HG03139 (cell line): Measurements from ENCODE around the gene LPAR3.

Experiments
- ATAC-seq: cut with Tn5 transposase; IDR thresholded peaks from one replicate; pipeline ENCODE4 v1.9.1; 2021; ENCODE audit not compliant: unreplicated experiment

The LPAR3 gene

GRCh38 chr1:84833194-84833593 is 59.8 kb downstream of the LPAR3 start:
- ATAC-seq: no peak

- ATAC-seq: no peak
Observed at GRCh38 chr1:84830136-84830535, 62.9 kb downstream of the LPAR3 start.

GRCh38 chr1:84827976-84828375 is 65.0 kb downstream of the LPAR3 start:
- ATAC-seq: no peak

DNA sequence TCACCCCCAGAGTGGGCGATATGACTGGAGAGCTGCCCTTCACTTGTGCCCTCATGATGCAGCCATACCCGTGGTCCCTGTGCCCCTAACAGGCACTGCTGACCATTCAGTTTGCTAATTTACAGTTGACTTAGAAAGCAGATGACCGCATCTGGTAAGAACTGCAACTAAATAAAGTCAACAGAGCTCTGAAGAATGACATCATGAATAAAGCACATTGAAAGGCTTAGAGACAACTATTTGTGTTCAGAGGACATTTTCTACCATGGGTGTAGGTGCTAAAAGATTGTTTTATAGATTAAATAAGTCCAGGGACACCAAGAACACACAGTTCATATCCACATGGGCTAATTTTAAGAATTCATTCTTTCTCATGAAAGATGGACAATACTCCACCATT is 65.5 kb downstream of the LPAR3 start:
- no peak for ATAC-seq

DNA sequence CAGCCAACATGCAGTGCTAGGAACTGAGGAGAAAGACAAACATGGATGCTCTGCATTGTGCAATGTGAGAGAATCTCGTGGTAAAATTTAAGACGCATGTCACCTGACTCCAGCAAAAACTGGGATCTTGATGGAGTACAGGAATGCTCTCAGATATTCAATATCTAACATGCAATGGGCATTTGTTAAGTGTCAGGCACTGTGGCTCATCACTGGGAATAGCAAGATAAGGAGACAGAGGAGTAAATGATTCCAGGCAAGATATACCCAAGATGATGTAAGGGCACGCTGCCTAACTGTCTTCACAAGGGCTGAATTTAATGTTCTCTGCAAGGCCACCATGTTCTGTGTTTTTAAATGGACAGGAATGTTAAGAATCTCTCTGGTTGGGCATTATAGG is 67.8 kb downstream of the LPAR3 start:
- ATAC-seq: no peak

DNA sequence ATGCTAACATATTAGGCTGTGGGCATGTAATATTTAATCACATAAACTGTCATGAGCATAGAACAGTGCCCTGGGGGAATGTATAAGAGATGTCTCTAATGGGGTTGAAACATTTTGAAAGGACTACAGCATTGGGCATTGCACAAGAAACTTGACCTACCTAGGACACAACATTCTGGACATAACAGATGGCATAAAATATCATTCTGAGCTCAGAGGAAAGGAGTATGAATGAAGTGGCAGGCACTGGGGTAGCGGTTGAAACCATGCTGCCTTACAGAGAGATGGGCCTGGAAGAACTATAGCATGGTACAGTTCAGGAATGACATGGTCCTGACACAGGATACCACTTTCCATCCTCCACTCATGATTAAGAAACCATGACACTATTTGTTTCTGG is 69.0 kb downstream of the LPAR3 start:
- ATAC-seq: no peak

GRCh38 chr1:84823511-84823910 is 69.5 kb downstream of the LPAR3 start:
- no peak for ATAC-seq

DNA sequence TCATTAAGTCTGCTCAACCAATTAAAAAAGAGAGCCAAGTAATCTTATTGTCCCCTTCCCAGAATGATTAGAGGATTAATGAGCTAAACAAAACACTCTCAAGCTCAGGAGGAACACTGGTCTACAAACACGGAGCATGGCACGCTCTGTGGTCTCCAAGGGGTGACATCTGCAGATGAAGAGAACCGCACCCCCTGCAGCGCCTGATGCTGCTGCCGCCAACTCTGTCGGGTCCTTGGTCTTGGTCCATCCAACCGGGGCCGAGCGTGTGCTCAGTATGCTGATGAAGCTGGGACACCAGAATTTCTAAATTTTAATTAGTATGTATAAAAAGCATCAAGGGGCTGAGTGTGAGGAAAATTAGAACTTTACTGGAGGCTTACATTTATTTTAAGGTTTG is 82.7 kb downstream of the LPAR3 start:
- ATAC-seq: no peak

DNA sequence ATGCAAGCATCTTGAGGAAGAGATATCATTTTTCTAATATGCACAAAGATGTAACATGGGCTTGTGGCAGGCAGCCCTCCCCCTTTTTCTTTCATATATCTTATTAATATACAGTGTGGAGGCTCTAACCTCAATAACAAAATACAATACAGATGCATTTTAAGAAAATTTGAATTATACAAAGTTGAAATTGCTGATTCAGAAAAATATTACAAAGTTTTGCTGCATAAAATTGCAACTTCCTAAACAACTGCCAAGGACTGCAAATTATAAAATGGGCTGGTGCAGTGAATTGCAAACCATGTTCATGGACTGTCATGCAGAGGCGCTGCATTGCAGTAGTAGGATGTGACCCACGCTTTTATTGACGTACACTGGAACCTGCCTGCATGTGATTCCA is 84.0 kb downstream of the LPAR3 start:
- ATAC-seq: no peak

DNA sequence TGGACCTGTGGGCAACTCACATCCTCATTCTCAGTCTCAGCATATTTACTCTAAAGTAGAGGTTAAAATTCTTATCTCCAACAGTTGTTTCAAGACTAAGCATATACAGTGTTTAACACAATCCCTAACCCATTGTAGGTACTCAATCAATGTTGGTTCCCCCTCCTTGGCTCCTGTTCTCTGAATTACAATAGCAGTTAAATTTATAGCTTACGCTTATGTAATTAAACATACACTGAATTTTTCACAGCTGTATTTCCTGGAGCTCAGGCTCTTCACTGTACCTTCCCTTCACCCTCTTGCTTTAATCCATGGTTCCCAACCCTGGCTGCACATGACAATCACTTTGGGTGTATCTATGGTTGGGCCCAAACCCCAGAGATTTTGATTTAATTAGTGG is 89.4 kb downstream of the LPAR3 start:
- ATAC-seq: no peak

DNA sequence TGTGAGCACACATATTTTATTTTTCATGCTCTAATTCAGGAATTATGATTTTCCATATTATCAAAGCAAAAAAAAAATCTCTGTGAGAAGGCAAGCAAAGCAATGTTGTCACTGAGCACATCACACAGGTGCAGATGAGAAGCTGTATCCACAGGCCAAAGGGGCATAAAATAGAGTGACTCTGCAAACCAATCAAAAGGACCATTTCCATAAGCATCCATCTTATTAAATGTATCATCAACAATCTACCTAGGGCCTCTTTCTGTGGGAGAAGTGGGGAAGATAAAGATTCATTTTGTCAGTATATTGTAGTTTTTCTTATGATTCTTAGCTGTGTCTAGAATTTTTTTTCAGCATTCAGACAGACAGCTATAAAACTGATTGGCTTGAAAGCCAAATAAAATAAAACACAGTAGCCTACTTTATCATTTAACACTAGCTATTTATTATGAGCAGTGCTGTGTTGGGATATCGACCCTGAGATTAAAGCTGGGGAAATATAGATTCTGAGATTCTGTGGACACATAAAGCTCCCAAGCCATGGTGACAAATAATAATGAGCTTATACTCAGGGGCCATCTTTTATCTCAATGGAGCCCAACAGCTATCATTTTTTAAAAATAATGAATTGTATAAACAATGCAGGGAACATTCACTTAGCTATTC is 90.3 kb downstream of the LPAR3 start:
- no peak for ATAC-seq

GRCh38 chr1:84800090-84801073 is 92.6 kb downstream of the LPAR3 start:
- ATAC-seq: no peak

DNA sequence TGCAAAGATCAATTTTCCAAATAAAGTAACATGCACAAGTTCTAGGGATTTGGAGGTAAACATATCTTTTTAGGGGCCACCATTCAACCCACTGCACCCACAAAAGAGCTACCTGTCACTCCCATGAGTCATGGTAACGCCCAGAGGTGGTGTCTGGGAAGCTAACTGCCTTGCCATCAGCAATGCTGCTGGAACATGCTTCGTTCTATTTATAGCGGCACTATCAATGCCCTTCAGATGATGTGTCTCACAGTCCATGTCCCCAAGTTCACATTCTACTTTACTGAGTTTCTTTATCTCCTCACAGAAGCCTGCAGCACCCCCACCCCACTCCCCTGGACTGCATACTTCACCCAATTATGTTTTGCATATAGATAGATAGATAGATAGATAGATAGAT is 95.4 kb downstream of the LPAR3 start:
- no peak for ATAC-seq

GRCh38 chr1:84795966-84796600 is 96.9 kb downstream of the LPAR3 start:
- no peak for ATAC-seq

DNA sequence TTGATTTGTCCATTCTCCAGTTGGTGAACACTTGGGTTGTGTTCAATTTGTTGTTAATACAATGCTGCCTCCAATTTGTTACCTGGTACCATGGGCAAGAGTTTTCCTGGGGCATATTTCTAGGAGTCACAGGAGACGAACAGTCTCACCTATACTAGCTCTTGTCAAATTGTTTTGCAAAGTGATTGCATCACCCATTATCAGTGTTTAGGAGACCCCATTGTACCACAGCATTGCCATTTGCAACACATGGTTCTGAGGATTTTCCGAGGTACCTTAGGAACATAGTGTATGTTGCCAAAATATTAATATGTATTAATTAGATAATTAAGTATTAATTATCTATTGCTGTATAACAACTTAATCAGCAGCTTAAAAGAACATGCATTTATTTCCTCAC is 97.8 kb downstream of the LPAR3 start:
- no peak for ATAC-seq

DNA sequence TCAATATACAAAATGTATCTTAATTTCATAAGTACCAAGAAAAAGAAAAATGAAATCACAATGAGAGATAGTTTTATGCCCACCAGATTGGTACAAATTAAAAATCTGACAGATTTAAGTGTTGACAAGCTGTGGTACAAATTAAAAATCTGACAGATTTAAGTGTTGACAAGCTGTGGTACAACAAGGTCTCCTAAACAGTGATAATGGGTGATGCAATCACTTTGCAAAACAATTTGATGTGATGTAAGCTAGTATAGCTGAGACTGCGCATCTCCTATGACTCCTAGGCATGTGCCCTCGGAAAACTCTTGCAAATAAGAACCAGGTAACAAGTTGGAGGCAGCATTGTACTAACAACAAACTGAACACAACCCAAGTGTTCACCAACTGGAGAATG is 100.6 kb downstream of the LPAR3 start:
- ATAC-seq: no peak

DNA sequence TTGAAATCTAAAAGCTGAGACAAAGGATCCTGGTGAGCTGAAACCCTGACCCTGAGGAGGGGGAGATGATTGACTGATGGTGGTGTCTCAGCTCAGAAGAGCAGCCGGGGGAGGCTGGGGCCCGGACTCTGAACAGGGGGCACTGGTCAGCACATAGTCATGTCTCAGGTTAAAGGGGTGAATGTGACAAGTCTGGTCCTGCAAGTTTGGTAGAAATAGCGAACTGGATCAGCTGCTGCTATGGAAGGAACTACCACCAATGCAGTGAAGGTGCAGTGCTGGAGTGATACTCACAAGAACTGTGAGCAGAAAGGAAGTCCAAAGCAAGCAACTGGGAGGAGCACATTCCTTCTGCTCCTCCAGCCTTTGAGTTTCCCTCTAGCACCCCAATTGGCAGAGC is 104.0 kb downstream of the LPAR3 start:
- no peak for ATAC-seq

- ATAC-seq: no peak
Observed at GRCh38 chr1:84785271-84786036, 107.6 kb downstream of the LPAR3 start.

DNA sequence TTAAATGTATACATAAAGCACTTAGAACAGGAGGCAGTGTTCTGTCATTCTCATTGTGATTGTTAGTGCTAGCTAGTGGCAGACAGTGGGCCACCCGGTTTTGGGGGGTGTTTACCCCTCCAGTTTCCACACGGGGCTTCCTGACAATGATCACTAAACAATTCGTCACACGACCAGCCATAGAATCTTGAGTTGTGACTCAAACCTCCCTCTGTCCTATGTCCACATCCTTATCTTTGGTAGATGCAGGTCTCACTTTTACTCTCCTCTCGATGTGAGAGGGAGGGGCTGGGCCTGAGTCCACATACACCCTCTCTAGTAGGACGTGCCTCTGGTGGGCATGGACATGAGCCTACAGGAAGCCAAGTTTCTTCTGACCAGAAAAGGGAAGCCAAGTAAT is 110.1 kb downstream of the LPAR3 start:
- no peak for ATAC-seq

GRCh38 chr1:84781946-84782771 is 110.8 kb downstream of the LPAR3 start:
- ATAC-seq: peak; percentile 81
